T-helper 2 cell (primary cell): ENCODE results near the gene LRFN2.
A peak's percentile ranks its signal among the peaks of the same experiment; 100 is the strongest.

ENCODE experiments used
- DNase-seq, 5 experiments: peaks; one replicate each; pipeline versions ENCODE4 v3.0.0 to v3.0.0-alpha.2; 2012 to 2022
- total RNA-seq, 2 donors: gene quantifications; one replicate each; lab custom pipeline; 2026; lab: John Stamatoyannopoulos, UW

LRFN2 gene
- 0 to 0.07 reads per million in 2 donors for total RNA-seq

DNA sequence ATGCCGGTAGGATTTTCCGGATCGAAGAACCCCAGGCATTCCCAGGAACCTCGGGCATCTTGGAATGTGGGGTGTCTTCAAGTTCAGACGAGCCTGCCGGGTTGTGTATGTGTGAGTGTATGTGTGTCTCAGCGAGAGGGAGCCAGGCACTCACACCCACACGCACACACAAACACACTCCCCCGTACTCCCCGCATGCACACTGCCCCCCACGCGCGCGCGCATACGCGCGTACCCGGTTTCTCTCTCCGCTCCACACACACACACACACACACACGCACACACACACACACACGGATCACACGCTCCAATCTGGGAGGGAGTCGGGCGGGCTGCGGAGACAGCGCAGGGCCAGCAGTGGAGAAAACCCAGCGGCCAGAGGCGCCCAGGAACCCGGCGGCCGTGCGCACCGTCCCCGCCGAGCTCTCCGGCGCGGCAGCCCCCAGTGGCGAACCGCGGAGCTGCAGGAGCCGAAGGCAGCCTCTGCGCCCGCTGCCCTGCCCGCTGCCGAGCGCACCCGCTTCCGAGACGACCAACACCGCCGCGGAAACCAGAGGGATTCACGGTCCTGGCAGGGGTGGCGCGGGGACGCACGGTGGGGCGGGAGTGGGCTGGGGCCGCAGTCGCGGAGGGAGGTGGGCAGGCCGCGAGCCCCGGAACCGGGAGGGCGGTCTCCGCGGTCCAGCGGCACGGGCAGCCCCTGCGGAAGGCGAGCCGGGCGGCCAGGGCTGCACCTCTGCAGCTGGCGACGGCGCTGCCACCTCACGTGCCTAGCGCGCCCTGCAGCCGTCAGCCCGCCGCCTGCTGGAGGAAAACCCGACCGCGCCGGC lies at the start of gene LRFN2:
Gene LRFN2 (minus strand): TSS at position 125 of the 830 bp plus-strand sequence.
- DNase-seq: peak; percentile 4 to 78 (median 18)

DNA sequence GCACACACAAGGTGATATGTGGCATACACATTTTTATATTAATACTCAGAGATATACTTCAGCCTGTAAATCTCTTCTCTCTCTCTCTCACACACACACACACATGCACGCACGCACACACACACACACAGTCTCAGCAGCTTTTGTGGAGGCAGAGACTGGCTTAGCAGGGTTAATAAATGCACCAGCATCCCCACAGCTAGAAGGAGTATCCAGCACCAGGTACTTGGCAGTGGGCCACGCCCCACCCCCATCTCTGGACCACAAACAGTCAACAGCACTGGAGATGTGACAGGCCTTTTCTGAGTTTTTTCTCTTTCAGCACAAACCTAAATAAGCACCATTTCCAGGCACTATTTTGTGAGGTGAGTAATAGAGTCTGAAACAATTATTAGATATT lies 47.3 kb upstream of the LRFN2 start:
- DNase-seq: peak in 1 of 5 experiments; percentile 5

DNA sequence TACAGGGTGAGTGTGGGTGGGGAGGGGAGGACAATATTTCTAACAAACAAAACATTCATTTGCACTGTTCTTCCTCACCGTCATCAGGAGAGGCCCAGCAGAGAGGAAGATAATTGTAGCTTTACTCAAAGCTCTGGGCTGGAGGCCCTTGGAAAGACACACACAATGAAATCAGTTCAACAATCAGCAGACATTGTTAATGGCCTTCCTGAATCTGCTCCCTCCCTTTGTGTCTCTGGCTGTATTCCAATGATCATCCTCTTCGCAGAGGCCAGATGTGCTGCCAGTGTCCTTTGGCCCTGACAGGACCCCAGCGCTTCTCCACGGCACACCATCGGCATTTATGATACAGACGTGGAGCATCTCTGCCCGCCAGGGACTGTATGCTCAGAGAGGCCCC lies 44.6 kb upstream of the LRFN2 start:
- DNase-seq: no peak

DNA sequence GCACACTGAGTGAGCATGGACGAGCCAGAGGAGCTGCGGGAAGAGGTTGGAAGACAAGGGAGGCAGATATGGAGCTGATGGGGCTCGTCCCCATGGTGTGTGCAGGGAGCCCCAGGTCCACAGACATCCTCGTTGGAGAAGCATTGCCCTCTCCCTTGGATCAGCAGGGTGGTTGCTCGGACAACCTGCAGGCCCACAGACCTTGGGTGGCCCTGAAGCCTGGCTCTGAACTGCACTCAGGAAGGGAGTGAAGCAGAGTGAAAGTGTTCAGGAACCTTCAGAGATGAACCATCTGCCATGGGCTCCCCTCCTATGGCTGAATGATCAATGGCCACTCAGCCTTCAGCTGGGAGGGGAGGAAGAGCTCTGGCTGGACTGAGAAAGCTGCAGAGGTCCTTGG lies 43.3 kb upstream of the LRFN2 start:
- DNase-seq: no peak

DNA sequence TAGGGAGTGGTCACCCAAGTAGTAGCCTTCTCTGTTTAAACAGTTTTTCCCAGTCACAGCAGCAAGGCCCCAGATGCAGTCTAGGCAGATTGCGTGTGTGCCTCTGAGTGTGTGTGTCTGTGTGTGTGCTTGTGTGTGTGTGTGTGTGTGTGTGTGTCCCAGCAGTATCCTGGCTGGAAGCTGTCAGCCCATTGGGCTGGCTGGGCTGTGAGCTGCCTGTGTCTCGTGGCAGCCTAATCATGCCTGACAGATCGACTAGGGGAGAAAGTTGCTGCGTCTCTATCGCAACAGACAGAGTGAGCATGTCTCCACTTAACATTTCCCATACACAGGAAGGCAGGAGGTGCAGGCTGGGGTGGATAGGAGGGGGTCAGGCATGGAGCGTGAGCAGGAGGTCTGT lies 42.9 kb upstream of the LRFN2 start:
- no peak for DNase-seq

DNA sequence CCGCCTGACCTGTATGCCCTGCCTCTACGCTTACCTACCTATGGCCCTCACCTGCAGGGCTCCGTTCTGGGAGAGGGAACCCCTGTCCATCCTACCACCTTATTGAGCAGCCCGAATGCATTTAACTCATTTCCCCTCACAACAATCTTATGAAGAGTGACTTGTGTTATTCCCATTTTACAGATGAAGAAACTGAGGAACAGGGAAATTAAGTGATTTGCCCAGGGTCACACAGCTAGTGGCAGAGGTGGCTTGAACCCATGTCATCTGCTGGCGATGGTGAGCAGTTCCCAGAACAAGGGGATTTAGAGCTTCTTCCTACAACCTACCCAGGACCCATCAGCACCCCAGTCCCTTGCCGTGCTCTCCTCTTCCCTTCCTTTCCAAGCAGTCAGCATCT lies 42.3 kb upstream of the LRFN2 start:
- DNase-seq: no peak

DNA sequence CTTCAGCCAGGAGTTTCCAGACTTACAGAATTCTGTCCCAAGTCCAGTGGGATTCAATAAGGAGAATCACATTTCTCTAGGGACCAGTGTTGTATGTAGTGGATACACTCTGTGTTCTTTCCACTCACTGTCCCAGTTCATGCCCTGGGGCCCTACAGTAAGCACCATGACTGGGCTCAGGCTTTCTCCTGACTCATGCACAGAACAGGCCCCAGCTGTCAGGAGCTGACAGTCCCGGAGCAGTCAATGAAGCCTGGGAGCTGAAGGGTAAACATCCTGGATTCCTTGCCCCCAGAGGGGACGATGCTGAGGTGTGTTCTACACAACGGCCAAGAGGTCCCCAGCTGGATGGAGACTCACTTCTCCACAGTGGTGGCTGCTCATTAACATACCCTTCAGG lies 40.2 kb upstream of the LRFN2 start:
- DNase-seq: no peak

DNA sequence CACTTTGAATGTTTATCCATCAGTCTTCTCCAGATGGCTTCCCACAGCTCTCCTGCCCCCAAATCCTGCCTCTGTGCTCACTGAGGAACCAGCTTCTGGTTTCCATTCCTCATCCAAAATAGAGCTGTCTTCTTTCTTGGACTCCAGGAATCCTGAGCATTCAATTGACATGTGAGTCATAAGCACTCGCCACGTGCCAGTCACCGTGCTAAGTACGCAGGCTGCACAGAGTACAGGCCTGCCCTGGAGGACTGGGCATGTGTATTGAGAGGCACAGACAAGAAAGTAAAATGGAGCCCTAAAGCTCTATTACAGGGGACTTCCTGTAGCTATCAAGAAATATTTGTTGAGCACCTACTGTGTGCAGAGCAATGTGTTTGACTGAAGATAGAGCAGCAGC lies 39.7 kb upstream of the LRFN2 start:
- DNase-seq: no peak

DNA sequence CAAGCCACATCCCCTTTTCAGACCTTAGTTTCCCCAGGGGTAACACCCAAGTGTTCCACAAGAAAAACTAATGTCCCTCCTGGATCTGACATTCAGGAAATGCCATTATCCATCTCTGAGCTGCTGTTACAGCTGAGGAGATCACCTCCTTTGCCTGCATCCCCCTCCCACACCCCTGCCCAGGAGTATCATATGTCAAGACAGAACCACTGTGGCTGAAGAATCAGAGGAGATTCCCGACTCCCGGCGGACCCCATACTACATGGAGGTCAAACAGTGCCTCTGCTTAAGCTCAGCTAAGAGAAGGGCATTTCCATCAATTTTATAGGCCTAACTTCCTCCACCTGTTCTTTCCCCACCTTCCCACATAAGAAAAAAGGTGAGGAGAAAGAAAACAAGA lies 36.8 kb upstream of the LRFN2 start:
- no peak for DNase-seq

DNA sequence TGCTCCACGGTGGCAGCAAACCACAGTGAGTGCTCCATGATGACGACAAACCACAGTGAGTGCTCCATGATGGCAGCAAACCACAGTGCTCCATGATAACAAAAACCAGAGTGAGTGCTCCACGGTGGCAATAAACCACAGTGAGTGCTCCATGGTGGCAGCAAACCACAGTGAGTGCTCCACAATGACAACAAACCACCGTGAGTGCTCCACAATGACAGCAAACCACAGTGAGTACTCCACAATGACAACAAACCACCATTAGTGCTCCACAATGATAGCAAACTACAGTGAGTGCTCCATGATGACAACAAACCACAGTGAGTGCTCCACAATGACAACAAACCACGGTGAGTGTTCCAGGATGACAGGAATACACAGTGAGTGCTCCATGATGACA lies 36.0 kb upstream of the LRFN2 start:
- peak in 1 of 5 experiments; percentile 5 for DNase-seq

DNA sequence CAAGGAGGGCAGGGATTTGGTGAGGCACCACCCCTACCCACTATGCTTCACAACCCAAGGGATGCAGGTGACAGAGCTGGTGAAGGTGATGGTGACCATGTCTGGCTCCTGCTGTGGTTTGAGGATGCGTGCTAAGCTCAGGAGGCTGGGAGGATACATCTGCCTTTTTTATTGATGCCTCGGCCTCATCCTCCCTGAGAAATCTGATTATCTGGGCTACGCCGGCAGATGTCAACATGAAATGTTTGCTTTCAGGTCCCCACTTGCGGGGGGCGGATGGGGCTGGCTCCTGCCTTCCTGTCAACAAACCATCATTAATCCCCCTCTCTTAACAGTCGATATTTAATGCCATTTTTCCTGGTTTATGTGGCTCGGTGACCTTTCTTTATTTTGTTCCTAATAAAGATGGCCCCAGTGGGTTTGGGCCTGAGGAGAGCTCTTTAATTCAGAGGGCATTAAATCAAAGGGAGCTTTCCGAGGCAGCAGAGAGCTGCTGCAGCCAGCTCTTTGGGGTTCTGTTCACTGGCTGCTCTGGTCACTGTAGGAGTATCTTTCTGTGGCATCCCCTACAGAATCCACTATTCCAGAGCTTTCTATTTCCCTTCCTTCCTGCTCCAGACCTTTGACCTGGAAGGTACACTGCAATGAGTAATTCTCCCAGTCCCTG lies 33.5 kb upstream of the LRFN2 start:
- no peak for DNase-seq

DNA sequence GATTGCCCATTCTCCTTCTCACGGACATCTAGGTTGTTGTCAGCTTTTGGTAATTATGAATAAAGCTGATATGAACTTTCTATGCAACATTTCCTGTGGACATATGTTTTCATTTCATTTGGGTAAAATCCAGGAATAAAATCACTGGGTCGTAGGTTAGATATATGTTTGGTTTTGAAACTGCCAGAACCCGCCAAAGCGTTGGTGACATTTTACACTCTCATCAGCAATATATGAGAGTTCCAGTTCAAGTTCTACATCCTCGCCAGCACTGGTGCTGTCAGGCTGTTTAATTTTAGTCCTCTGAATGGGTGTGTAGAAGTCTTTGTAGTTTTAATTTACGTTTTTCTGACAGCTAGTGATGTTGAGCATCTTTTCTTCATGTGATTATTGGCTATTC lies 27.5 kb upstream of the LRFN2 start:
- no peak for DNase-seq

DNA sequence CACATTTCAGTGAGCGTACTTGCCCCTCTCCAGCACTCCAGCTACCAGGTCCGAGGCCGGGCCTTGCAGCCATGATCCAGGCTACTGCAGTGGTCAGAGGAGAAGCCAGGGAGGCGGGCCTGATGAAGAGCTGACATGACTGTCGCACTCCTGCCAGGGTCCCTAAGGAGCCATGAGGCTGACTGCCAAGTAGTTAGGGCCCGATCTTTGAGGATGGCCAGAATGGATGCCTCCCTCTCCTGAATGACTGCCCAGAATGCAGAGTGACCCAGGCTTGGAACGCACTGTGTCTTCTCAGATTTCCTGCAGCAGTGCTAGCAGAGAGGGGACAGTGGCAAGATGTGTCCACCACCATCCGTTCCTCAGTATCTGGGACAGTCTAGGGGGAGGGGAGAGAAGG lies 24.7 kb upstream of the LRFN2 start:
- DNase-seq: no peak

DNA sequence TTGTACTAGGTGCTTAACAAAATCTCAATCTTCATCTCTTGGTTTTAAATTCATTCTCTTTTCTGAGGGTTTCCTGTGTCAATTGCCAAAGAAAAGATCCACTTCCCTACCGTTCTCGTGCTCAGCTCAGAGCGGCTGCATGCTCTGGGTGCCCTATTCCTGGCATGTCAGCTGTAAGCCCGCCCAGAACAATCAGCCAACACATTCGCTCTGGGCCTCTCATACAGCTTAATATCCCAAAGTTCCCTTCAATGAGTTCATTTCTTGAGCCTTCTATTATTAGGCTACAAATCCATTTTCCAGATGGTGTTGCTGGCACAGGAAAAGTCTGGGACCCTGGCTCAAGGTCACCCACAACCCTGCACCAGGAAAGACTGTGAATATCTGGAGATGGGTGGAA lies 24.3 kb upstream of the LRFN2 start:
- DNase-seq: no peak

DNA sequence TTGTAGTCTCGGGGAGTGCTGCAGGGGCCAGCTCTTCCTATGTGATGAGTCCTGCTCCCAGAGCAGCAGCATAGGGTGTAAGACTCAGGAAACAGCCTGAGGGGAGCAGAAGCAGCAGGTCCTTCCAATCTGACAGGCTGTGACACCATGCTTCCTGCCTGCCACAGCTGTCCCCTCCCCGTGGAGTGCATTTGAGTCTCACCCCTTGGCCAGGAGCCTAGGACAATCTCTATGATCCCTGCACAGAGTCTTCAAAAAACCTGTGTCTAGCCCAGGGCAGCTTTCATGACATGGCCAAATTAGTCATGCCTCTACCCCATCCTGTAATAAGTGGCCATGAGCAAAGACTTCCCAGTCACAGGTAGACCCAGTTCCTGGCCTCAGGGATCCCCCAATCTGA lies 23.1 kb upstream of the LRFN2 start:
- no peak for DNase-seq

DNA sequence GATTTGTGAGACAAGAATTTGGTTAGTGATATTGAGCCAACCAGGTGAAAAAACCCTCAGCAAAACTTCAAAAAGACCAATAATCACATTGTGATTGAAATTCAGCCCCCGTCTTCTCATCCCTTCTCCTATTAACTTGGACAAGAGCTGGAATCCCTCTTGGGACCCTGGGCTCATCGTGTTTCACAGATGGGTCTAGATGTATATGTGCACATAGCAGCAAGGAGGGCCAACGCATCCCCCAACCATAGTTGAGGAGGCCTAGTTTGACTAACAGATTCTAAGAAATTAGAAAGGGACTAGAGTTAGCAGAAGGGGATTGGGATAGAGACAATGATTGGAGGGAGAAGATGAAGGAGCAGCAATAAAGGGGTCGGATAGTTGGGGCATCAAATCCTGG lies 19.8 kb upstream of the LRFN2 start:
- no peak for DNase-seq

DNA sequence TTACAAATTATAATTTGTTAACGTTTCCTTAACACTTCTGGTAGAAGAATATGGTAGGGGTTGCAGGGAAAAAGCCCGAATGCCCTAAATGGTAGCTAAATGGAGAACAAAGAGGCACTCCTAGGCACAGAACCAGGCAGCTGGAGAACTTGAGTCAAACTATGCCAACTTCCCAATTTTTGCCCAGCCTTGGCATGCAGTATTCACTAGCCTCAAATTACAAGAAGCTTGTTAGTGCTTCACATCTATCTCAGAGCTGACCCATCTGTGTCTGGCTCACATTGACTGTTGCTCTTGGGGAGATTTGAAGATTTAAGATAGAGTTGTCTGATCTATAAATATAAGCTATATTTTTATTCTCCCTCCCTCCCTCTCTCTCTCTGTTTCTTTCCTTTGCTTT lies 19.4 kb upstream of the LRFN2 start:
- DNase-seq: no peak

DNA sequence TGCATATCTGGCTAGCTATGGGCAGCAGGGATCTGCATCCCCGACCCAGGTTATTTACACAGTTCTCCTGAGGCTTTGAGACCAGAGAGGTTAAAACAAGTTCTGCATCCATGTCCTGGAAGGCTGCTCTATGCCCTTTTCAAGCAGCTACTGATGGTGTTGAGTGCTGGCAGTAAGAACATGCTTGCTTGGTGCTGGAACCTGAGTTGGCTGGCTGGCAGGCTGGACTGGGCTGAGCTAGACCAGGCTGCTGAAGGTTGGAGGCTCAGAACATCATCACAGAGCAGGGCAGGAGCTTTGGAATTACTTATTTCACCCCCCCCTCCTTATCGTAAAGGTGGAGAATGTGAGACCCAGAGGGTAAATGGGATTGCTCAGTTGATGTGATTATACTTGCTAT lies 16.9 kb upstream of the LRFN2 start:
- DNase-seq: no peak

DNA sequence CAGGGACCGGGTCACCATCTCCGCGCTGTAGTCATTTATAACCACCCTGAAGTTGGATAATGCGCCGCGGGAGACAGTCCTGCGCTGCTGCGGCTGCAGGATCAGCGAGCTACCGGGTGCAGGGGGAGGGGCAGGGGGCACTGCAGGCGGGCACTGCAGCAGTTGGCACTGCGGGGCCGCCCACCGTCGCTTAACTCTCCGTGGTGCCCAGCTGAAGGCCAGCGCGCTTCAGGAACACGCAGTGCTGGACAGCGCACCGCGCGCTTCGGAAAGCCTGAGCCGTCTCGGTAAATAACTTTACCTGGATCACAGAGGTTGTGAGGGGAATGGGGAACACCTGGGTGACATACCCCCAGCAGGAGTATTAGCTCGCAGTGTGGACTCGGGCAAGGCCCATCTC lies 12.4 kb upstream of the LRFN2 start:
- DNase-seq: no peak

DNA sequence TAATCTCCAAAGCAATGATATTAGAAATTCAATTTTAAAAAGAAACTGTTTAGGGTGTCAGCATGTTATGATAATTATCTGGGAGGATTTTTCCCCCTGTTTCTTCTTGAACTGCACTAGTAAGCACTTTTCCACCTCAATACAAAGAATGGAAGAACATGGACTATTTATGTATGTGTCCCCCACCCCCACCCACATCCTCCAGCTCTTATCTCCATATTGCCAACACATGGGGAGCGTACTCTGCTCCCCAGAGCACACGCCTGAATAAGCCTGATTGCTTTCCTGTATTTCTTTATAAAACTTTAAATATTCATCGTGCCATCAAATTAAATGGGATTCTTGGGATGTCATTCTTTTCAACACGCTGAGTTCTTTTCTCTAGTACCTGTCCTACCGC lies 11.4 kb upstream of the LRFN2 start:
- DNase-seq: no peak

DNA sequence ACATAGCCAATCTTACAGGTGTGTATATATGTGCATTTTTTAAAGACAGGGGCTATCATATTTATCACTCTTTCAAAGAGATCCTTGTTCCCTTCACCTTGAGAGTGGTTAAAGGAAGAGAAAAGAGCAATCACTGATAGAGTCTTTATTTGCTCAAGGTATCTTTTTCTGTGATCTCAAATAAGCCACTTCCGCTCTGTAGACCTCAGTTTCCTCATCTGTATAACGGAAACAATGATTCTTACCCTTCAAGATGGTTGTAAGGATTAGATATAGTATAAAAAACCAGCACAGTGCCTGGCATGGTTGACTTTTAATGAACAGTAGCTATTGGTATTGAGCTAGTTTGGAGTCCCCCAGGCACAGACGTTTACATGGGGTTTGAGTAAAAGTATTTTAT lies 10.1 kb upstream of the LRFN2 start:
- peak in 1 of 5 experiments; percentile 65 for DNase-seq

DNA sequence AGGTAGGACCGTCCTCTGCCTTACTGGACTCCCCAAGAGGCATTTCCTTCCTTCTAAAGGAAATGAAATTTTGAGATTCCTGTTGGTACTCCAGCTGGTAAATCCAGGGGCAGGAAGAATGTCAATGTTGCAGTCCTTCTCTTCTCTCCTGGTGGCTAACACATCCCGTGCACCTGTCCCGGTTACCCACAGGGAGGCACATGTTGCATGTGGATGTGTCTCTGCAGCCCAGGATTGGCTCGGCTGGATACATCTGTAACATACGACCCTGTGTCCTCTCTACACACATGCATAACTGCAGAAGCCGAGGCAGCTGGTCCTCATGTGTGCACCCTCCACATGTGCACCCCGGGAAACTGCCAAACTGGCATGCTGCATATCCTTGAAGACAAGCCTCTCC lies 1.3 kb upstream of the LRFN2 start:
- DNase-seq: no peak

DNA sequence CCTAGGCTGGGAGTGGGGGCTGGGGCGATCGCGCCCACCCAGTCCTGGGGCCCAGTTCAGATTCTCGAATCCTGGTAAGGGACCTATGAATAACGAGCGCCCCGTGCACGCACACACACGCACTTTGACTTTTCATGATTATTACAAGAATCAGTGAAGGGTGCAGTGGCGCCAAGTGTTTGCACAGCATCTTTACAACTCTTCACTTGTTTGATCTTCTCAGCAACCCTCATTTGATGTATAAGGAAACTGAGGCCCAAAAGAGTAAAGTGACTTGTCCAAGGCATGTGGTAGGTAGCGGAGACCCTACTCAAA lies 863 bp upstream of the LRFN2 start:
- no peak for DNase-seq

DNA sequence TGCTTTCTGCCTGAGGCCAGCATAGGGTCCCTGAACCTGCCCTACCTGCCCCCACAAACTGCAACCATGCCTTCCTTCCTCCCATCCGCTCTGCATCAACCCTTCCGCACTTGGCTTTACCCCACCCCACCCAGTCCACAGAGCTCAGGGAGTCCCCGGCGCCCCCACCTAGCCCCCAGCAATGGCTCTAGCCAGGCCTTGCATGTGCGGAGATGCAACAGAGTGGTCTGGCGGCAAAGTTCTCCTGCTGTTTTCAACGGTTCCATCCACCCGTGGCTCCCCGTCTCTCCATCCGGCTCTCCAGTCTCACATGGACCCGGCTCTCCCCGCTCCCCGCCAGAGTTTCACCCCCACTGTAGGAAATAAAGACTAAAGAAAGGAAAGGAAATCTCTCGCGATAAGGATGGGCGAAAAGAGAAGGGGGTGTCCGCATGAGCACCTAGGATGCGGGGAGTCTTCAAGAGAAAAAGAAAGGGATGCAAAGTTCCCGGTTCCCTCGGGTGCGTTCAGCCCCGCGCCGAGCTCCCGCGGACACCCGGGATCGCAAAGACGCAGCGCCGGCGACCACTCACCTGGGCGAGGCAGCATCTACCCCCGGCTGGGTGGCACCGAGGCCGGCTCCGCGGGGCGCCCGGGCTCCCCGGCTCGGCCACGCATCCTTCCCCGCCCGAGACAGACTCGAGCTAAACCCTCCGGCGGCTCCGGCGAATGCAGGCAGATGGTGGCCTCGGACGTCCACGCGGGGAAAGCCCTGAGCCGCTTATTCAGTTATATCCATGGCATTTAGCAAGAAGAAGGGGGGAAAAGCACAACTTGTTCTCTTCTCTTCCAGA lies 579 bp downstream of the LRFN2 start:
- no peak for DNase-seq
